ENCODE measurements around the gene EFNB3.

- TF ChIP-seq MXI1 (IDR thresholded peaks at IDR 0.05; ENCODE audit: borderline replicate concordance, low read depth, low read length) (no peak), CTCF (conservative IDR thresholded peaks at IDR 0.05; ENCODE audit: low read depth, low read length) (no peak), CEBPB (IDR thresholded peaks at IDR 0.05; ENCODE audit: low read depth, low read length) (no peak), RFX5 (IDR thresholded peaks at IDR 0.05; ENCODE audit: low read depth, low read length) (no peak), POLR2A (IDR thresholded peaks at IDR 0.05; ENCODE audit: low read depth, low read length) (no peak), FOS (IDR thresholded peaks at IDR 0.05; ENCODE audit: low read depth, low read length) (no peak), USF2 (IDR thresholded peaks at IDR 0.05; ENCODE audit: low read depth, low read length) (no peak), SMC3 (IDR thresholded peaks at IDR 0.05; ENCODE audit: low read depth, low read length) (no peak)
Measured at GRCh38 chr17:7744416-7744815, 39.4 kb downstream of the EFNB3 start.
